HCT116 (cell line): ENCODE data around the gene MECP2. TPM values are rescaled to one million over a fixed set of nuclear protein-coding genes. Genes with fewer than 3 reads are reported as not detected.

Experiments used
- microRNA counts: library from miRNA; unstranded; fragments of <30 nt; microRNA quantifications from one replicate; lab custom pipeline; 2015
- microRNA-seq: library from miRNA; unstranded; fragments of <30 nt; microRNA quantifications from one replicate; pipeline ENCODE4, GENCODE V29; 2016; ENCODE audit warnings: borderline number of aligned reads
- total RNA-seq: library from RNA; stranded (reverse); gene quantifications from one replicate; pipeline ENCODE4 v1.2.1, GENCODE V29; 2021; ENCODE audit not compliant: unreplicated experiment

Gene MECP2
- total RNA-seq, 1 experiment from 2014 or later: 32.4 TPM

MicroRNA genes within 50 kb of the gene (microRNA counts, 767-probe panel; counts per million panel counts)
- microRNA hsa-miR-718 (lab: Ali Mortazavi, UCI): not detected

Small RNA genes within 50 kb of the gene (microRNA-seq; reads per million reads assigned to microRNA genes)
- gene MIR3202-1 (not detected), gene MIR3202-2 (not detected), gene MIR718 (not detected)

Other genes with a start within 250 kb of the MECP2 start
- 14.8 TPM for gene L1CAM, start 211.5 kb downstream of the MECP2 start, total RNA-seq
- not detected for gene AVPR2, start 193.0 kb downstream of the MECP2 start, total RNA-seq
- gene ARHGAP4, start 171.5 kb downstream of the MECP2 start, total RNA-seq: 67.4 TPM
- gene NAA10, start 162.7 kb downstream of the MECP2 start, total RNA-seq: 124 TPM
- 1.3 TPM for gene RENBP, start 153.1 kb downstream of the MECP2 start, total RNA-seq
- 72.8 TPM for gene HCFC1, start 125.9 kb downstream of the MECP2 start, total RNA-seq
- 12.6 TPM for gene TMEM187, start 125.0 kb downstream of the MECP2 start, total RNA-seq
- gene IRAK1, start 77.8 kb downstream of the MECP2 start, total RNA-seq: 92.3 TPM
- gene OPN1LW, start 46.5 kb upstream of the MECP2 start, total RNA-seq: not detected
- gene OPN1MW, start 84.9 kb upstream of the MECP2 start, total RNA-seq: not detected
- not detected for gene OPN1MW2, start 122.0 kb upstream of the MECP2 start, total RNA-seq
- not detected for gene OPN1MW3, start 159.9 kb upstream of the MECP2 start, total RNA-seq
- gene TEX28, start 197.4 kb upstream of the MECP2 start, total RNA-seq: not detected
- gene TKTL1, start 198.1 kb upstream of the MECP2 start, total RNA-seq: 0.34 TPM